Liver (tissue), 9 donors: ENCODE measurements around the gene SLC17A9. TPM values are rescaled to one million over a fixed set of nuclear protein-coding genes. Genes with fewer than 3 reads are reported as not detected.
A peak's percentile ranks its signal among the peaks of the same experiment; 100 is the strongest.

Source experiments
- DNase-seq: peaks from one replicate; pipeline ENCODE4 v3.0.0-alpha.2; 2017; ENCODE audit warnings: low spot score
- H3K27ac ChIP-seq, 2 donors: one replicate each; pipeline ENCODE4 v1.7.0; 2013; ENCODE audit warnings: inconsistent platforms in 2 of 2, low read length in 2 of 2, control low read depth in 1 of 2, low read depth in 1 of 2, mild to moderate bottlenecking in 1 of 2
- H3K27me3 ChIP-seq, 4 donors: one replicate each; pipeline versions ENCODE4 v1.6.1 to v1.7.0; 2013; ENCODE audit warnings: low read length in 3 of 4, inconsistent platforms in 1 of 4, mild to moderate bottlenecking in 1 of 4, moderate library complexity in 1 of 4; ENCODE audit not compliant: control insufficient read depth in 4 of 4, insufficient read depth in 4 of 4
- H3K36me3 ChIP-seq, 4 donors: one replicate each; pipeline versions ENCODE4 v1.6.1 to v1.7.0; 2013; ENCODE audit warnings: low read length in 3 of 4, mild to moderate bottlenecking in 3 of 4, low read depth in 1 of 4, moderate library complexity in 1 of 4; ENCODE audit not compliant: control insufficient read depth in 4 of 4, insufficient read depth in 3 of 4
- H3K4me1 ChIP-seq, 4 donors: one replicate each; pipeline versions ENCODE4 v1.6.1 to v1.7.0; 2013; ENCODE audit warnings: low read length in 3 of 4, mild to moderate bottlenecking in 3 of 4, moderate library complexity in 1 of 4; ENCODE audit not compliant: control insufficient read depth in 4 of 4, insufficient read depth in 4 of 4
- H3K4me3 ChIP-seq, 3 donors: one replicate each; pipeline versions ENCODE4 v1.6.1 to v1.7.0; 2013; ENCODE audit warnings: low read length in 3 of 3, control low read depth in 1 of 3, low read depth in 1 of 3, mild to moderate bottlenecking in 1 of 3
- H3K9ac ChIP-seq, 2 donors: one replicate each; pipeline ENCODE4 v1.7.0; 2013; ENCODE audit warnings: low read length in 2 of 2, mild to moderate bottlenecking in 2 of 2, moderate library complexity in 2 of 2, control low read depth in 1 of 2, low read depth in 1 of 2
- H3K9me3 ChIP-seq, 4 donors: one replicate each; pipeline versions ENCODE4 v1.6.1 to v1.7.0; 2013; ENCODE audit warnings: low read length in 3 of 4; ENCODE audit not compliant: control insufficient read depth in 4 of 4
- EGR1 ChIP-seq, 2 donors: IDR thresholded peaks; 2 replicates each; pipeline ENCODE4 v1.6.1; 2016 to 2018; ENCODE audit warnings: antibody characterized with exemption in 2 of 2, low read depth in 2 of 2
- FOXA1 ChIP-seq: IDR thresholded peaks from 2 replicates; pipeline ENCODE4 v1.6.1; 2016; ENCODE audit warnings: antibody characterized with exemption
- FOXA2 ChIP-seq: IDR thresholded peaks from 2 replicates; pipeline ENCODE4 v1.6.1; 2016; ENCODE audit warnings: antibody characterized with exemption
- GABPA ChIP-seq, 2 donors: IDR thresholded peaks in 1 of 2; conservative IDR thresholded peaks in 1 of 2; 2 replicates each; pipeline ENCODE4 v1.6.1; 2016; ENCODE audit warnings: antibody characterized with exemption in 2 of 2, mild to moderate bottlenecking in 1 of 2, moderate library complexity in 1 of 2
- HNF4A ChIP-seq, 2 donors: conservative IDR thresholded peaks; 2 replicates each; pipeline ENCODE4 v1.6.1; 2016; ENCODE audit warnings: antibody characterized with exemption in 2 of 2, mild to moderate bottlenecking in 2 of 2
- HNF4G ChIP-seq: IDR thresholded peaks from 2 replicates; pipeline ENCODE4 v1.6.1; 2016; ENCODE audit warnings: antibody characterized with exemption
- JUND ChIP-seq, 2 donors: IDR thresholded peaks; 2 replicates each; pipeline ENCODE4 v1.6.1; 2016; ENCODE audit warnings: antibody characterized with exemption in 2 of 2
- MAX ChIP-seq: IDR thresholded peaks from 2 replicates; pipeline ENCODE4 v1.6.1; 2016; ENCODE audit warnings: antibody characterized with exemption
- NR2F2 ChIP-seq: IDR thresholded peaks from 2 replicates; pipeline ENCODE4 v1.6.1; 2016; ENCODE audit warnings: antibody characterized with exemption
- RAD21 ChIP-seq, 2 donors: IDR thresholded peaks; 2 replicates each; pipeline ENCODE4 v1.6.1; 2016; ENCODE audit warnings: antibody characterized with exemption in 2 of 2, mild to moderate bottlenecking in 2 of 2
- RXRA ChIP-seq, 2 donors: IDR thresholded peaks; 2 replicates each; pipeline ENCODE4 v1.6.1; 2017 to 2018; ENCODE audit warnings: antibody characterized with exemption in 2 of 2, mild to moderate bottlenecking in 1 of 2
- TAF1 ChIP-seq: conservative IDR thresholded peaks from 2 replicates; pipeline ENCODE4 v1.6.1; 2016; ENCODE audit warnings: antibody characterized with exemption, mild to moderate bottlenecking
- ZBTB33 ChIP-seq: IDR thresholded peaks from 2 replicates; pipeline ENCODE4 v1.6.1; 2016; ENCODE audit warnings: antibody characterized with exemption
- WGBS: extraction: QIAGEN DNeasy Blood & Tissue Kit; methylation state at CpG from one replicate; pipeline ENCODE4 v1.1.7; 2013; 5-methylcytosine and 5-hydroxymethylcytosine counted together
- polyA plus RNA-seq, 2 donors: library from polyadenylated mRNA; stranded (reverse) in 1 of 2; unstranded in 1 of 2; fragments of 200-250 nt in 1 of 2; fragments of >200 nt in 1 of 2; fragmentation: Nextera tagmentation in 1 of 2; extraction: Ambion mirVana in 1 of 2; gene quantifications; one replicate each; pipeline versions ENCODE4 v1.2.1 to v1.2.3, GENCODE V29; 2013 to 2015
- total RNA-seq, 2 donors: library from RNA; depleted of rRNA; stranded (reverse); fragments of >200 nt; gene quantifications; one replicate each; pipeline ENCODE4 v1.2.3, GENCODE V29; 2014
- TF ChIP-seq, protein P1 (sequence below): IDR thresholded peaks from 2 replicates; pipeline ENCODE4 v1.6.1; 2016; ENCODE audit warnings: antibody characterized with exemption
- TF ChIP-seq, protein P2 (sequence below): fragments of 150-350 bp; IDR thresholded peaks from 2 replicates; pipeline ENCODE4 v1.5.1; 2017; ENCODE audit warnings: improper control_type of control experiment, low read depth, low read length; ENCODE audit not compliant: missing input control
- donor health status: healthy.
- donor health status: healthy.
- donor health status: healthy.
- donor health status: healthy.
- donor health status: healthy.

The SLC17A9 gene
- total and polyA plus RNA-seq, 4 donors: 16.0 to 138 (median 64.6) TPM

GRCh38 chr20:62926229-62927127, 26.0 kb upstream of the SLC17A9 start, which contains the start of gene DIDO1 (continued):
- TF ChIP-seq ZBTB33: no peak

GRCh38 chr20:62927128-62927705, 25.3 kb upstream of the SLC17A9 start:
- H3K27ac ChIP-seq: peak overlapping the region in 1 of 2 donors; percentile 98
- no peaks in the 10 kb centered on the region for H3K27me3 ChIP-seq
- H3K4me3 ChIP-seq: peak overlapping the region in 1 of 3 donors; percentile 92
- TF ChIP-seq EGR1 (IDR thresholded peaks at IDR 0.05; ENCODE audit: low read depth in 2 of 2) (no peak), FOXA2 (no peak), NR2F2 (no peak), ZBTB33 (no peak), JUND (IDR thresholded peaks at IDR 0.05) (no peak)
- H3K9ac ChIP-seq: no peak overlapping the region
- no peak for DNase-seq
- no peaks in the 10 kb centered on the region for H3K9me3 ChIP-seq
- H3K4me1 ChIP-seq: peaks cover 26 to 71% (median 60%) of the 10 kb centered on the region in 4 donors
- H3K36me3 ChIP-seq: no peaks in the 10 kb centered on the region
- 85% methylated on average over 12 of the region's 12 CpGs for WGBS

DNA sequence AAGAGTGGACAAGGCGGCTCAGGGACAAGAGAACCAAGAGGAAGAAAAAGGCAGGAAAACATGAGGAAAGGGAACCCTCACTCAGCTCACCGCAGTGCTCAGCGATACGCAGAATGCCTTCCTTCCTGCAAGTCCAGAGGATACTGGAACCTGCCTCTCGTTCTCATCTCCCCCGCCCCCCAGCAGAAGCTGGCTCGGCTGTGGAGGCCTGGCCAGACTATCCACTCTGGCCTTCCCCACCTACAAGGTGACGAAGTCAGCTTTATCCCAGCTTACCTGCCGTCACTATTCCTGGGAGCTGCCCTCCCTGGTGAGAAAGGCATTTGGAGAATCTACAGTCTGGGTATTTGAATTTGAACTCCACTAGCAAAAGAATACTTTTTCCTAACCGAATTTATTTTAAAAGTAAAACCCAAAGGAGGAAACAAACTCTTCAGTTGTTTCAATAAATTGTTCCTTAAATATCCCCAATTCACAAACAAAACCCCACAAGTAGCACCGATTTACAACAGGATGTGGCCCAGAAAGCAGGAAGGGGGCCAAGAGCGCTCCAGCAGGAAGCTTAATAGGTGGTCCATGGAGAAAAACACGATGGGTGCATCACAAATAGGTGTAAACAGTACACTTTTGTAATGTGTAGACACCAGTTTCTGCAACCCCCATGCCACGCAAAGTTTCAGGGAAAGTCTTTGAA, 24.1 kb upstream of the SLC17A9 start:
- H3K27me3 ChIP-seq: no peaks in the 10 kb centered on the region
- peaks cover 18 to 61% (median 52%) of the 10 kb centered on the region in 4 donors for H3K4me1 ChIP-seq
- peak overlapping the region; percentile 1 to 97 for H3K9ac ChIP-seq
- peak overlapping the region; percentile 82 to 83 for H3K27ac ChIP-seq
- no peak for DNase-seq
- H3K36me3 ChIP-seq: no peaks in the 10 kb centered on the region
- TF ChIP-seq, protein P1, sequence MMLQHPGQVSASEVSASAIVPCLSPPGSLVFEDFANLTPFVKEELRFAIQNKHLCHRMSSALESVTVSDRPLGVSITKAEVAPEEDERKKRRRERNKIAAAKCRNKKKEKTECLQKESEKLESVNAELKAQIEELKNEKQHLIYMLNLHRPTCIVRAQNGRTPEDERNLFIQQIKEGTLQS: no peak
- TF ChIP-seq GABPA (IDR thresholded peaks at IDR 0.05 in 1 of 2, conservative IDR thresholded peaks at IDR 0.05 in 1 of 2) (no peak), HNF4G (no peak), RAD21 (IDR thresholded peaks at IDR 0.05) (no peak), RXRA (IDR thresholded peaks at IDR 0.05) (no peak), FOXA1 (no peak), EGR1 (IDR thresholded peaks at IDR 0.05; ENCODE audit: low read depth in 2 of 2) (no peak), ZBTB33 (no peak), TAF1 (no peak), HNF4A (conservative IDR thresholded peaks at IDR 0.05) (no peak), MAX (no peak)
- TF ChIP-seq, protein P2, sequence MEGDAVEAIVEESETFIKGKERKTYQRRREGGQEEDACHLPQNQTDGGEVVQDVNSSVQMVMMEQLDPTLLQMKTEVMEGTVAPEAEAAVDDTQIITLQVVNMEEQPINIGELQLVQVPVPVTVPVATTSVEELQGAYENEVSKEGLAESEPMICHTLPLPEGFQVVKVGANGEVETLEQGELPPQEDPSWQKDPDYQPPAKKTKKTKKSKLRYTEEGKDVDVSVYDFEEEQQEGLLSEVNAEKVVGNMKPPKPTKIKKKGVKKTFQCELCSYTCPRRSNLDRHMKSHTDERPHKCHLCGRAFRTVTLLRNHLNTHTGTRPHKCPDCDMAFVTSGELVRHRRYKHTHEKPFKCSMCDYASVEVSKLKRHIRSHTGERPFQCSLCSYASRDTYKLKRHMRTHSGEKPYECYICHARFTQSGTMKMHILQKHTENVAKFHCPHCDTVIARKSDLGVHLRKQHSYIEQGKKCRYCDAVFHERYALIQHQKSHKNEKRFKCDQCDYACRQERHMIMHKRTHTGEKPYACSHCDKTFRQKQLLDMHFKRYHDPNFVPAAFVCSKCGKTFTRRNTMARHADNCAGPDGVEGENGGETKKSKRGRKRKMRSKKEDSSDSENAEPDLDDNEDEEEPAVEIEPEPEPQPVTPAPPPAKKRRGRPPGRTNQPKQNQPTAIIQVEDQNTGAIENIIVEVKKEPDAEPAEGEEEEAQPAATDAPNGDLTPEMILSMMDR: no peak
- peak overlapping the region; percentile 56 to 78 (median 69) for H3K4me3 ChIP-seq
- H3K9me3 ChIP-seq: no peaks in the 10 kb centered on the region
- WGBS: 43% methylated on average over 14 of the region's 14 CpGs
